HG03064 (cell line): ENCODE measurements around the gene FYB2.

ENCODE experiments used
- ATAC-seq: cut with Tn5 transposase; IDR thresholded peaks from one replicate; pipeline ENCODE4 v1.9.1; 2021; ENCODE audit warnings: low read depth; ENCODE audit not compliant: unreplicated experiment

Gene FYB2

DNA sequence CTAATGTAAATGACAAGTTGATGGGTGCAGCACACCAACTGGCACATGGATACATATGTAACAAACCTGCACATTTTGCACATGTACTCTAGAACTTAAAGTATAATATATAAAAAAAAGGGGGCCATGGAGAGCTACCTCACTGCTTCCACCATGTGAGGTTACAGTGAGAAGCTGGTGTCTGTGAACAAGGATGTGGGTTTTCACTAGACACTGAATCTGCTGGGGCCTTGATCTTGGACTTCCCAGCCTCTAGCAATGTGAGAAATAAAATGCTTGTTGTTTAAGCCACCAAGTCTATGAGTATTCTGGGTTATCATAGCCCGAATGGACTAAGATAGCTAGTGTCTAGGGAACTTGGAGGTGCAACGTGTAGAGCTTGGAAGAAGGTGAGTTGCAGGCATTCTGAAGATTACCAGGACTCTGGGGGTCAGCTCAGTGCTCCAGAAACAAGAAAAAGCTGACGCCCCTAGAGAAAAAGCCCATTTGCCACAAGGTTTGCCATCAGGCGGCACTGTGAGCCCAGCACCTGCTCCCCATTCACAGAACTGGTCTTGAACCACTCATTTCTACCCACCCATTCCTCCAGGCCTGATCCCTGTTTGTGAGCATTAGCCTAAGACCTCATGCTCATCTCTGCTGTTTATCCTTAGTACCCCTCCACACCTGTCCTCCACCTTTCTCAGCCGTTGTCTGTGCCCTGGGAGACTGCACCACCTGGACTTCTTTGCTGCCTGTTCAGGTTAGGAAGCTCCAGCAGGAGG, 15.1 kb upstream of the FYB2 start:
- no peak for ATAC-seq

GRCh38 chr1:56833088-56833487, 13.9 kb upstream of the FYB2 start:
- no peak for ATAC-seq

DNA sequence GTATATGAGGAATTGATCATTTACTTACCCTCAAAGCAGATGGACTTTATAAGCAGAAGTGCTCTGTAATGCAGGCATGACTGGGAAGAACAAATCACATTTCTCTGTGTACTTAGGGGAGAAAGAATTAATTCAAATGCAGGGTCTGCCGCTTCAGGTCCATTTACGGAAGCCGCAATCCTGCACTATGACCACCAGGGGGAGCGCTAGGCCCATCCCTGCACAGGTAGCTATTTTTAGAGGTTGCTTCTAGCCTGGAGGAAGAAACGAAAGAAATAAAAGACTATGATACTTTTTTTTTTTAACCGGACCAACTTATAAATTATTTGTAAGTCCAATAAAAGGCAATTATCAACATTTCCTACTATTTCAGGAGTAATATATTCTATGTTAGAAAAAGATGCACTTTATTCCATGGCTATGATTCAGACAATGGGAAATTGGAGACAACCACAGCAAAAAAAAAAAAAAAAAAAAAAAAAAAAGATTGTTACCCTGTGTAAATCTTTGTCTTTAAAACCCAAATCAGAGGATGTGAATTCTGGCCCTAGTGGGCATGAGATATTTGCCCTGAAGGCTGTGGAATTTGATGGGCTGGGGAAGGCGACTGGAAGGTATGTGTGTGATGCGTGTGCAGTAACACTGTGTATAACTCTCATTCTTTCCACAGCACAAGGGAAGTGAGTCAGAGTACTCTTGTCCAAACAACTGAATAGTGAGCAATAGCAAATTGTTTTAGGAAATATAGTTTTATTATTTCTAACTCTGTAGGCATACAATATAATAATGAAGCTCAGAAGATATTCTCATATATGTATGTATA, 12.9 kb upstream of the FYB2 start:
- peak; percentile 75 for ATAC-seq

DNA sequence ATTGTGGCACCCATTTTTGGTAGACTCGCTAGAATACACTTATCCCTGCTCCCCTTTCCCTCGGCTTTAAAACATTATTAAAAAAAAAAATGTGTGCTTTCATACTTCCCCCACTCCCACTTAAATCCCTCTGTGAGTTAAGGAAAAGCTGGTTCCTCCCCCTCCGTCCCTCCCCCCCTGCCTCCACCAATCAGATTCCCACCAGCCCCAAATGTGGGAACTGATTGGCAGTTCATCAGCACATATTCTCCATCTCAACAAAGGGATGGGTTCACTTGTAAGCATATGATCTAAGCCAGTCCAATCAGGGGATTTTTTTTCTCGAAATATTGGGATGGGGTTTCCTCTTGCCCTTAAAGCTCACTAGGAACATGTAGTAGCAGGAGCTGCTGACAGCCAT, 10.8 kb upstream of the FYB2 start:
- no peak for ATAC-seq

GRCh38 chr1:56827711-56828110, 8.5 kb upstream of the FYB2 start:
- no peak for ATAC-seq

DNA sequence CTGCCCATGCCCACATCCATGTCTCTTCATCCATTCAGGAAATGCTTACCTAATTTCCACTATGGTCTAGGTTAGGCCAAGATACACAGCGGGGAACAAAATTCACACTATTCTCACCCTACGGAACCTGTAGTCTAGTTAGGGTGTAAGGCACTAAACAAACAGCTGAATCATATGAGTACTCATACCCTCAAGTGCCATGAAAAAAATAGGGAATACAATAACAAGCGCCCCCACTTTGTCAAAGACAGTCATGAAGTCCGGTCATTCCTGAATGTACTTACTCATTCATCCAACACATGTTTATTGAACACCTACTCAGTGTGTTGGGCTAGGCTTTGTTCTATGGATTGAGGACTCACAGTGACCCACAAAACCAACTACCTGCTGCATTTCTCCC, 6.2 kb upstream of the FYB2 start:
- ATAC-seq: no peak

- ATAC-seq: no peak
Observed at GRCh38 chr1:56824938-56825337, 5.7 kb upstream of the FYB2 start.

- no peak for ATAC-seq
Observed at GRCh38 chr1:56824271-56824670, 5.1 kb upstream of the FYB2 start.

GRCh38 chr1:56821462-56821797, 2.2 kb upstream of the FYB2 start:
- no peak for ATAC-seq

GRCh38 chr1:56820755-56821461, 1.7 kb upstream of the FYB2 start:
- ATAC-seq: no peak

- ATAC-seq: no peak
Observed at GRCh38 chr1:56817716-56818463, 1.3 kb downstream of the FYB2 start.

- ATAC-seq: no peak
Observed at GRCh38 chr1:56816909-56817308, 2.3 kb downstream of the FYB2 start.

DNA sequence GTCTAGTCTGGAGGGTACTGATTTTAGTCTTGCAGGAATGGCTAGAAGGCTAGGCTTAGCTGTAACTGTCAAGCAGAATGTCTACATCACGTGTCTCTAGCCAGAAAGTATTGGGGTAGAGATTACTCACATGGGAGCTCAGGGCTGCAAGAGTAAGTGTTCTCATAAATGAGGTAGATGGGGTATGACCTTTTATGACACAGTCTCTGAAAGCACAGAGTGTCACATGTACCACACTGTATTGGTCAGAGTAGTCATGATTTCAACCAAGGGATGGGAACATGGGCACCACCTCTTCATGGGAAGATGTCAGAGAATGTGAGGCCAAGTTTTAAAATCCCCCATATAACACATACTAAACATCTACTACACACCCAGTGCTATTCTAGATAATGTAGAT, 2.9 kb downstream of the FYB2 start:
- no peak for ATAC-seq

DNA sequence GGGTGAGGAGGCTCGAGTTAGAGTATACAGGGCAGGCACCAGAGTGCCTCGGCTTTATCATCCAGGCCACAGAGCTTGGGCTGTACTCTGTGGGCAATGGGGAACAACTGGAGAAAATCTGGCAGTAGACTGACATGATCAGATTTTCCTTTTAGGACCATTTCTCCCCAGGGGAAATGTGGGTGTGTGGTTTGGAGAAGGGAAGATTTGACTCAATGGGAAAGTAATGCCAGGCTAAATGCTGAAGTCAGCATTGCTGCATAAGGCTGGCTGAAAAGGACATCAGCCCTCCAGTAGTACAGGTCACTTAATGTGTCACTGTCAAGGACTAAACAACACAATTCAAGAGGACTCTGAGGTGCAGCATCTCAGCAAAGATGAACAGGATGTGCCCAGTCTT, 5.0 kb downstream of the FYB2 start:
- no peak for ATAC-seq

- no peak for ATAC-seq
Observed at GRCh38 chr1:56811331-56811730, 7.9 kb downstream of the FYB2 start.

GRCh38 chr1:56808410-56808809, 10.8 kb downstream of the FYB2 start:
- no peak for ATAC-seq

DNA sequence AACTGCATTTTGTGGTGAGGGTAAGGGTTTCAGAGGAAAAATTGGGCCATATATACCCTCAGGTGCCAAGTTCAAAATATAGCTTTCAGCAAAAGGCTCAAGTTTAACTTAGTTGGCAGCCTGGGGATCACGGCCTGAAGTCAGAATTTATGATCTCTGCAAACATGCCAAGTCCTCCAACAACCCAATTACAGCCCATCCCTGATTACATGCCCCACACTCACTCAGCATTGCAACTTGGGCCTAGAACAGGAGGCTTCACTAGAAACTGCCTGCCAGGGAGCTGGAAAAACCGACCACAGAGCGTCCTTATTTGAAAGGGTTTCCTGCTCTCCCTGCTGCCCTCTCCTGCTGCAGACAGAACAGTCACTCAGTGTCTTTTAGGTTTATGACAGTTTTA, 12.4 kb downstream of the FYB2 start:
- ATAC-seq: no peak

- no peak for ATAC-seq
Observed at GRCh38 chr1:56803561-56804156, 15.5 kb downstream of the FYB2 start.

- no peak for ATAC-seq
Observed at GRCh38 chr1:56799605-56800400, 19.4 kb downstream of the FYB2 start.

GRCh38 chr1:56798053-56798471, 21.1 kb downstream of the FYB2 start:
- no peak for ATAC-seq
